ENCODE results near the gene LBH.

GRCh38 chr2:30300456-30301221 lies 69.3 kb downstream of the LBH start:
- TF ChIP-seq POLR2AphosphoS5 (IDR thresholded peaks at IDR 0.05) (peak in 1 of 3 donors; percentile 66), CTCF (IDR thresholded peaks at IDR 0.05) (no peak)
